ENCODE results near the gene NOBOX.
A peak's percentile ranks its signal among the peaks of the same experiment; 100 is the strongest.
"Not testable (repeated sequence)": the region's sequence is repeated elsewhere in the genome, so short reads cannot be mapped to it uniquely, and the experiment has no call there.

The NOBOX gene

GRCh38 chr7:144391823-144392255 is 11.7 kb downstream of the NOBOX start:
- DNase-seq (ENCODE audit: low read depth in 3 of 3), result no peak

GRCh38 chr7:144391014-144391413 is 12.5 kb downstream of the NOBOX start:
- DNase-seq (ENCODE audit: low read depth in 3 of 3), result no peak

GRCh38 chr7:144390481-144390880 is 13.0 kb downstream of the NOBOX start:
- DNase-seq (ENCODE audit: low read depth in 3 of 3), result no peak

GRCh38 chr7:144388950-144389349 is 14.5 kb downstream of the NOBOX start:
- DNase-seq (ENCODE audit: low read depth in 3 of 3), result no peak

GRCh38 chr7:144386741-144387140 is 16.8 kb downstream of the NOBOX start:
- no peak for DNase-seq (ENCODE audit: low read depth in 3 of 3)

GRCh38 chr7:144384555-144385245 is 18.8 kb downstream of the NOBOX start:
- DNase-seq (ENCODE audit: low read depth in 3 of 3), result peak; percentile 9 to 29 (median 28)

- DNase-seq (ENCODE audit: low read depth in 3 of 3), result no peak
These were observed 19.4 kb downstream of the NOBOX start for GRCh38 chr7:144384071-144384470.

- no peak for DNase-seq (ENCODE audit: low read depth in 3 of 3)
These were observed 23.6 kb downstream of the NOBOX start for GRCh38 chr7:144379776-144380384.

- DNase-seq (ENCODE audit: low read depth in 3 of 3), result no peak
These were observed 24.8 kb downstream of the NOBOX start for GRCh38 chr7:144378651-144379050.

GRCh38 chr7:144369221-144369620 is 34.3 kb downstream of the NOBOX start:
- not testable (repeated sequence) for DNase-seq (ENCODE audit: low read depth in 3 of 3)

GRCh38 chr7:144367250-144367649 is 36.2 kb downstream of the NOBOX start:
- not testable (repeated sequence) for DNase-seq (ENCODE audit: low read depth in 3 of 3)

- DNase-seq (ENCODE audit: low read depth in 3 of 3), result not testable (repeated sequence)
These were observed 38.0 kb downstream of the NOBOX start for GRCh38 chr7:144365523-144365922.

- not testable (repeated sequence) for DNase-seq (ENCODE audit: low read depth in 3 of 3)
These were observed 41.4 kb downstream of the NOBOX start for GRCh38 chr7:144362061-144362460.

- not testable (repeated sequence) for DNase-seq (ENCODE audit: low read depth in 3 of 3)
These were observed 46.6 kb downstream of the NOBOX start for GRCh38 chr7:144356860-144357259.

- DNase-seq (ENCODE audit: low read depth in 3 of 3), result not testable (repeated sequence)
These were observed 47.3 kb downstream of the NOBOX start for GRCh38 chr7:144356185-144356584.

- not testable (repeated sequence) for DNase-seq (ENCODE audit: low read depth in 3 of 3)
These were observed 48.2 kb downstream of the NOBOX start, which contains the start of gene ARHGEF5 for GRCh38 chr7:144355176-144355822. TSS of gene ARHGEF5 (plus strand) at chr7:144355402. CDS start at chr7:144362670, 7,268 bp downstream.

GRCh38 chr7:144351667-144352066 is 51.8 kb downstream of the NOBOX start:
- not testable (repeated sequence) for DNase-seq (ENCODE audit: low read depth in 3 of 3)

- DNase-seq (ENCODE audit: low read depth in 3 of 3), result not testable (repeated sequence)
These were observed 54.9 kb downstream of the NOBOX start for GRCh38 chr7:144348625-144349024.

All from stimulated activated CD4-positive, alpha-beta T cell treated with anti-CD3 and anti-CD28 coated beads, TNF-alpha, amount 100 ng/mL, for 4 hours (primary cell).